Left cardiac atrium (tissue), 4 donors: ENCODE results near the gene BMP2. TPM values are rescaled to one million over a fixed set of nuclear protein-coding genes. Genes with fewer than 3 reads are reported as not detected.

Source experiments
- ATAC-seq, 2 donors: fragments of 200-7000 bp; cut with Tn5 transposase; one replicate each; pipeline ENCODE4 v1.9.1; 2020; ENCODE audit warnings: mild to moderate bottlenecking in 2 of 2, moderate library complexity in 2 of 2
- DNase-seq: peaks from one replicate; pipeline ENCODE4 v3.0.0-alpha.2; 2020
- intact Hi-C, 2 donors: fragments of 100-400 bp; cut with DNase I; formaldehyde crosslinking; loops; one replicate each; pipeline versions ENCODE4 v1.14.1 to v1.15.1; 2022 to 2023
- total RNA-seq, 2 donors: library from RNA; stranded (reverse); fragmentation: NEBNext Ultra II Directional; extraction: Animal tissue kit (Norgen Biotek cat#: 25700); gene quantifications; one replicate each; pipeline ENCODE4 v1.2.1, GENCODE V29; 2021
- donor health status: DM: no; HTN: yes; CAD: no.
- donor health status: DM: no; HTN: yes; CAD: no; lungs with severe emphysema.
- donor health status: DM: yes; HTN: yes; CAD: no.
- donor health status: Dilated cardiomyopathy.

The BMP2 gene
- total RNA-seq, 2 donors from 2014 or later = 4.7 to 6.1 TPM

- DNase-seq (no peak), ATAC-seq (peak in 1 of 2 donors; percentile 40)
- intact Hi-C loops = no loop called here
These were observed 50.7 kb downstream of the BMP2 start for GRCh38 chr20:6818033-6818808.

GRCh38 chr20:6819599-6819998, 52.1 kb downstream of the BMP2 start:
- DNase-seq = no peak
- intact Hi-C loops = no loop called here
- peak; percentile 44 to 60 for ATAC-seq

- intact Hi-C loops = no loop called here
- no peak for ATAC-seq
- no peak for DNase-seq
These were observed 56.9 kb downstream of the BMP2 start for GRCh38 chr20:6824401-6824800.

- intact Hi-C loops = no loop called here
- ATAC-seq = no peak
- DNase-seq = no peak
These were observed 60.0 kb downstream of the BMP2 start for GRCh38 chr20:6827472-6827871.

- intact Hi-C loops = no loop called here
- ATAC-seq (peak; percentile 77 to 88), DNase-seq (peak; percentile 74)
These were observed 61.4 kb downstream of the BMP2 start for GRCh38 chr20:6828794-6829423.

- ATAC-seq (no peak), DNase-seq (no peak)
- intact Hi-C loops = loop anchor here in 1 of 2 donors (10.0 kb wide), 1 partner anchor 1025 kb away; no protein-coding TSS in a partner anchor
These were observed 62.1 kb downstream of the BMP2 start for GRCh38 chr20:6829510-6830116.
